Karpas-422 (cell line): Measurements from ENCODE around the gene UBA52. TPM values are rescaled to one million over a fixed set of nuclear protein-coding genes. Genes with fewer than 3 reads are reported as not detected.

Source experiments
- DNase-seq: peaks from one replicate; pipeline ENCODE4 v3.0.0-alpha.2; 2015
- H2AFZ ChIP-seq: fragments of 200-600 bp; sonication (generic); 2 replicates; pipeline ENCODE4 v1.6.1; 2014; ENCODE audit warnings: antibody characterized with exemption, low read length, mixed read lengths
- H3K27ac ChIP-seq: fragments of 200-600 bp; sonication (generic); 2 replicates; pipeline ENCODE4 v1.5.1; 2014; ENCODE audit warnings: mild to moderate bottlenecking, low read length, moderate library complexity
- H3K27me3 ChIP-seq: fragments of 200-600 bp; sonication (generic); 2 replicates; pipeline ENCODE4 v1.6.1; 2014; ENCODE audit warnings: low read length, mixed read lengths
- H3K36me3 ChIP-seq: fragments of 200-600 bp; sonication (generic); 2 replicates; pipeline ENCODE4 v1.6.1; 2014; ENCODE audit warnings: low read length, mixed read lengths; ENCODE audit not compliant: insufficient read depth
- H3K4me1 ChIP-seq: fragments of 200-600 bp; sonication (generic); 2 replicates; pipeline ENCODE4 v1.6.1; 2014; ENCODE audit warnings: mild to moderate bottlenecking, low read length, mixed read lengths
- H3K4me2 ChIP-seq: fragments of 200-600 bp; sonication (generic); 2 replicates; pipeline ENCODE4 v1.6.1; 2014; ENCODE audit warnings: low read length, low read depth, mild to moderate bottlenecking; ENCODE audit not compliant: poor library complexity, severe bottlenecking
- H3K4me3 ChIP-seq: fragments of 200-600 bp; sonication (generic); 2 replicates; pipeline ENCODE4 v1.5.1; 2014; ENCODE audit warnings: mild to moderate bottlenecking, antibody characterized with exemption, low read length, mixed read lengths
- H3K79me2 ChIP-seq: fragments of 200-600 bp; sonication (generic); 2 replicates; pipeline ENCODE4 v1.6.1; 2014; ENCODE audit warnings: mild to moderate bottlenecking, low read length, mixed read lengths
- H3K9ac ChIP-seq: fragments of 200-600 bp; sonication (generic); 2 replicates; pipeline ENCODE4 v1.6.0; 2014; ENCODE audit warnings: low read length
- H3K9me2 ChIP-seq: fragments of 200-600 bp; sonication (generic), shearing (Covaris generic); replicated peaks from 2 replicates; pipeline ENCODE4 v1.6.0; 2014; ENCODE audit warnings: mild to moderate bottlenecking, low read length, moderate library complexity; ENCODE audit not compliant: insufficient read depth
- H3K9me3 ChIP-seq: fragments of 300-700, 200-600 bp; sonication (generic); 2 replicates; pipeline ENCODE4 v1.6.1; 2014; ENCODE audit warnings: low read length, mixed read lengths
- H4K20me1 ChIP-seq: fragments of 200-600 bp; sonication (generic); 2 replicates; pipeline ENCODE4 v1.6.1; 2014; ENCODE audit warnings: mild to moderate bottlenecking, antibody characterized with exemption, low read length, low read depth; ENCODE audit not compliant: insufficient read depth
- total RNA-seq: library from RNA; depleted of rRNA; stranded (reverse); fragments of >200 nt; shearing (Covaris generic); gene quantifications from 2 replicates; pipeline ENCODE4 v1.2.3, GENCODE V29; 2014; ENCODE audit warnings: low replicate concordance

Gene UBA52
- total RNA-seq, 1 experiment from 2014 or later: 1,597 TPM

DNA sequence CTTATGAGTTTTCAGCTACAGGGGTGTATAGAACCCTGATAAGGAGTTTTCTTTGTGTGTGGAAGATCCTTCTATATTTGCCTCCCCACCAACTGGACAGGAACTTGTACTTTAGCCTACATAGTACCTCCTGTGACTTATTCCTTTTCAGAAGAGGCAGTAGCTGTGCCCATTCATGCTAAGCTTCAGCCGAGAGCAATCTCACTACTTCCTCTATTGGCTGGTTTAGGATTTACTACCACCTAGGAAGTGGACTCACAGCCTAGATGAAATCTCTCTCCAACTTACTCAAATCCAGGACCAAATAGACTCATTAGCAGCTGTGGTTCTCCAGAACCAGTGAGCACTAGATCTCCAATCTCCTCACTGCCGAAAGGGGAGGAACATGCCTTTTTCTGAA, 14.6 kb downstream of the UBA52 start:
- H3K27ac ChIP-seq: no peak overlapping the region
- no peak overlapping the region for H3K4me3 ChIP-seq
- H3K36me3 ChIP-seq: no peaks in the 10 kb centered on the region
- H3K27me3 ChIP-seq: no peaks in the 10 kb centered on the region
- no peak overlapping the region for H3K4me2 ChIP-seq
- H4K20me1 ChIP-seq: no peaks in the 10 kb centered on the region
- DNase-seq: peak; percentile 65
- H3K79me2 ChIP-seq: no peaks in the 10 kb centered on the region
- no peaks in the 10 kb centered on the region for H3K9me3 ChIP-seq
- H2AFZ ChIP-seq: no peak overlapping the region
- H3K4me1 ChIP-seq: peaks cover 28% of the 10 kb centered on the region
- no peaks in the 10 kb centered on the region for H3K9me2 ChIP-seq
- H3K9ac ChIP-seq: no peak overlapping the region

DNA sequence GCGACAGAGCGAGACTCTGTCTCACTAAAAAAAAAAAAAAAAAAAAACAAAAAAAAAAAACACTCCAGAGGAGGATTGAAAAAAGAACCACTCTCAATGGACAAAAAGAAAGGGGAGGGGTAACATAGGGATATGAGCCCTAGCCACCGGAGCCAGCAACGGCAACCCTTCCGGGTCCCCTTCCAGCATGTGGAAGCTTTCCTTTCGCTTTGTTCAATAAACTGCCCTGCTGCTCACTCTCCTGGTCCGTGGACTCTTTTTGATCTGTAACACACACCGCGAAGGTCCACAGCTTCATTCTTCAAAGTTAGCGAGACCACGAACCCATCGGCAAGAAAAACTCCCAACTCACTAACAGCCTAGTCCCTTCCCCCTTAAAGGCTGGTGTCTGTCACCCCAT, 15.9 kb downstream of the UBA52 start:
- no peaks in the 10 kb centered on the region for H4K20me1 ChIP-seq
- no peaks in the 10 kb centered on the region for H3K9me2 ChIP-seq
- H3K27me3 ChIP-seq: no peaks in the 10 kb centered on the region
- no peak for DNase-seq
- peak overlapping the region; percentile 90 for H3K9ac ChIP-seq
- peak overlapping the region; percentile 96 for H3K4me2 ChIP-seq
- no peak overlapping the region for H2AFZ ChIP-seq
- H3K4me1 ChIP-seq: peaks cover 28% of the 10 kb centered on the region
- peak overlapping the region; percentile 84; the same call in 1 of the 2 replicates for H3K4me3 ChIP-seq
- H3K36me3 ChIP-seq: no peaks in the 10 kb centered on the region
- H3K27ac ChIP-seq: no peak overlapping the region
- no peaks in the 10 kb centered on the region for H3K9me3 ChIP-seq
- H3K79me2 ChIP-seq: no peaks in the 10 kb centered on the region

DNA sequence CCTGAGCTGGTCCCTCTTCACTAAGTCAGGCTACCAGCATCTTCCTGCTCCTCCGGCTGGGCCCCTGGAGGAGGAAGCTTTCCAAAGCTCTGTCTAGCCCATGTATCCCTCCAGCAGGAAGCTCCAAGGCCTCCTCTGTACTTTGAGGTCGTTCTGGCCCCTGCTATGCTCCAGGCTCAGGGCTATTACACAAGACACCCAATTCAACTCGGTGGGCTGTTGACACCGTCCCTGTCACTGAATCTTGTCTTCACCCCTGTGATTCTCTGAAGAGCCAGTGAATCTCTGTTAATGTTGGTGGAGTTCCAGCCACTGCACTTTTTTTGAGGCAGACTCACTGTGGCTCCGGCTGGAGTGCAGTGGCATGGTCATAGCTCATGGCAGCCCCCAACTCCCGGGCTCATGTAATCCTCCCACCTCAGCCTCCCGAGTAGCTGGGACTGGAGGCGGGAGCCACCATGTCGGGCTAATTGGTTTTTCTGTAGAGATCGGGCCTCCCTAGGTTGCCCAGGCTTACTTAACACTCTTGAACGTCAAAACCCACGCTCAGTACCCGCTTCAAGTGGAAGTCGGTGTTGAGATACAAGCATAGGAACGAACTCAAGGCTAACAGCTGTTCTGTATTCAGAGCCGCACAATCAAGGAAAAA, 16.4 kb downstream of the UBA52 start:
- Histone ChIP-seq H2AFZ (peak overlapping the region; percentile 85), H3K79me2 (no peaks in the 10 kb centered on the region), H3K4me1 (peaks cover 30% of the 10 kb centered on the region), H3K9me2 (no peaks in the 10 kb centered on the region), H3K36me3 (no peaks in the 10 kb centered on the region), H3K9ac (peak overlapping the region; percentile 90), H3K4me2 (peak overlapping the region; percentile 96), H3K9me3 (no peaks in the 10 kb centered on the region), H3K27me3 (no peaks in the 10 kb centered on the region), H3K27ac (peak overlapping the region; percentile 85), H3K4me3 (peak overlapping the region; percentile 84), H4K20me1 (no peaks in the 10 kb centered on the region)
- no peak for DNase-seq

GRCh38 chr19:18588611-18589379, 17.1 kb downstream of the UBA52 start, which contains the start of gene REX1BD:
Gene REX1BD, plus strand, starts transcription at chr19:18588798. Its CDS starts 4 bp downstream, at chr19:18588802.
- Histone ChIP-seq H3K9me2 (no peaks in the 10 kb centered on the region), H2AFZ (peak within 1 kb of the TSS; percentile 87), H4K20me1 (no peaks in the 10 kb centered on the region), H3K4me2 (peak within 1 kb of the TSS; percentile 96), H3K27ac (peak within 1 kb of the TSS; percentile 85), H3K36me3 (no peaks in the 10 kb centered on the region), H3K79me2 (no peaks in the 10 kb centered on the region), H3K27me3 (no peaks in the 10 kb centered on the region), H3K4me1 (peaks cover 37% of the 10 kb centered on the region), H3K9me3 (no peaks in the 10 kb centered on the region), H3K4me3 (peak within 1 kb of the TSS; percentile 84), H3K9ac (peak within 1 kb of the TSS; percentile 90)
- peak; percentile 97 for DNase-seq

GRCh38 chr19:18589380-18590272, 18.0 kb downstream of the UBA52 start:
- Histone ChIP-seq H3K4me1 (peaks cover 43% of the 10 kb centered on the region), H4K20me1 (no peaks in the 10 kb centered on the region), H3K9ac (peak overlapping the region; percentile 90), H2AFZ (peak overlapping the region; percentile 87; the same call in 1 of the 2 replicates), H3K9me2 (no peaks in the 10 kb centered on the region), H3K79me2 (no peaks in the 10 kb centered on the region), H3K36me3 (no peaks in the 10 kb centered on the region), H3K27ac (peak overlapping the region; percentile 85), H3K4me3 (peak overlapping the region; percentile 84), H3K9me3 (no peaks in the 10 kb centered on the region), H3K27me3 (no peaks in the 10 kb centered on the region), H3K4me2 (peak overlapping the region; percentile 96)
- DNase-seq: peak; percentile 88

GRCh38 chr19:18590273-18591272, 18.9 kb downstream of the UBA52 start:
- Histone ChIP-seq H3K27ac (peak overlapping the region; percentile 85; the same call in 1 of the 2 replicates), H4K20me1 (no peaks in the 10 kb centered on the region), H3K79me2 (no peaks in the 10 kb centered on the region), H3K4me2 (peak overlapping the region; percentile 96), H3K27me3 (no peaks in the 10 kb centered on the region), H2AFZ (no peak overlapping the region), H3K4me3 (peak overlapping the region; percentile 84), H3K36me3 (no peaks in the 10 kb centered on the region), H3K9me2 (no peaks in the 10 kb centered on the region), H3K4me1 (peaks cover 51% of the 10 kb centered on the region), H3K9ac (peak overlapping the region; percentile 90), H3K9me3 (no peaks in the 10 kb centered on the region)
- peak; percentile 93 for DNase-seq

DNA sequence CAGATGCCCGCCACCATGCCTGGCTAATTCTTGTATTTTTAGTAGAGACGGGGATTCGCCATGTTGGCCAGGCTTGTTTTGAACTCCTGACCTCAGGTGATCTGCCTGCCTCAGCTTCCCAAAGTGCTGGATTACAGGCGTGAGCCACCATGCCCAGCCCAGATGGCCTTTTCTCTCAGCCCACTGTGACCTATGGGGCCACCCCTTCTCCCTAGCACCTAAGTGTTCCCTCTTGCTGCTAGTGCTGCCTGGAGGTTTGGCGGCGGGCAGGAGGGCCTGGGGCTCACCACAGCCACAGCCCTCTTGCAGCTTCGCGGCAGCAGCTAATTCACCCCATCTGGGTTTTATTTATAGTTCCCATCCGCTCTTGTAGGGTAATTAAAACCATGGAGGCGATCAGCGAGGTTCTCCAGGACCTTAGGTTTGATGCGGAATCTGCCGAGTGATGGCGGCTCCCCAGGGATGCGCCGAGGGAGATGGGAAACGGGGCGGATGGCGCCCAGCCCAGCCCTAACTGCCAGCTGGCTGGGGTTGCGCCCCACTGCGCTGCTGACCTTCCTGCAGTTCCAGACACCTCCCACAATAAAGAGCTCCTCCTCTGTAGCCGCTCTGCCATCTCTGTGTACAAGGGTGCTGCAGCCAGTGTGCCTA, 20.2 kb downstream of the UBA52 start:
- Histone ChIP-seq H4K20me1 (no peaks in the 10 kb centered on the region), H3K9ac (no peak overlapping the region), H3K27ac (no peak overlapping the region), H3K79me2 (no peaks in the 10 kb centered on the region), H3K9me3 (no peaks in the 10 kb centered on the region), H3K27me3 (no peaks in the 10 kb centered on the region), H2AFZ (no peak overlapping the region), H3K36me3 (no peaks in the 10 kb centered on the region), H3K4me1 (peaks cover 51% of the 10 kb centered on the region), H3K9me2 (no peaks in the 10 kb centered on the region), H3K4me3 (no peak overlapping the region), H3K4me2 (no peak overlapping the region)
- no peak for DNase-seq
